GM18870 (cell line): ENCODE data around the gene MCC.

ENCODE experiments used
- ATAC-seq: cut with Tn5 transposase; IDR thresholded peaks from one replicate; pipeline ENCODE4 v1.9.1; 2021; ENCODE audit warnings: moderate library complexity; ENCODE audit not compliant: unreplicated experiment

MCC gene

DNA sequence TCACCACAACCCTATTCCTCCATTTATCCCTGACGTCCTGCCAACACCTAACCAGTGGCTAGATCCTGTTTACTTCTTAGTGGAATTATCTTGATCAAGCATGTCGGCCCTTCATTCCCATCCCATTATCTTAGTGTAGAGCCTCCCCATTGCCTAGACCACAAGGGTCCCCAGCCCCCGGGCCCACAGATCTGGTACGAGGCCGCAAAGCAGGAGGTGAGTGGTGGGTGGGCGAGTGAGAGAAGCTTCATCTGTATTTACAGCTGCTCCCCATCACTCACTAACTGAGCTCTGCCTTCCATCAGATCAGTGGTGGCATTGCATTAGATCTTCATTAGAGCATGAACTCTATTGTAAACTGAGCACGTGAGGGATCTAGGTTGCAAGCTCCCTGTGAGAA is 236.2 kb downstream of the MCC start:
- ATAC-seq, result no peak

DNA sequence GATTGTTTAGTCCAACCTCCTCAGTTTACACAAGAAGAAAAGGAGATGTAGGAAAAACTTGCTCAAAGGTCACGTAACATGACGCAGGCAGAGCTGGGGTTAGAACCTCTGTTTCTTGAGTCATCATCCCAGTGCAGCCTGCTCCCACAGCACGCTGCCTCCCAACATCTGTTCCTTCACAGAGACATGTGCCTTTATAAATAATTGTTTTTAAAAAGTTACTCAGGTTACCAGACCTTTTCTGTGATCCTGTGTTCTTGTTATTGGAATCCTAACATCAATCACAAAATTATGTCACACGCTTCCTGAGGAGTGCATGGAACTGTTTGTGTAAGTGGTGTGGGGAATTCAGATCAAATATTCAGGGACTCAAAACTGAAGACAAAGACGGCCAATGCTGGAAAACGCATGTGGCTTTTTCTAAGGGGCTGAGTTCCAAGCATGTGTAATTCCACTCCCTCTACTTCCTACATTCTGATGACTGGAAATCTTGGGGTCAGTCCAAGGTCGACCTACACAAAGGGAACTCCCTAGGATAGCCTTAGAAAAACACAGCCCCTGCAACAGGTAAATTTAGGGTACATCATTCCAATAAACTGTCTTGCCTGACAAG is 237.8 kb downstream of the MCC start:
- ATAC-seq, result no peak

DNA sequence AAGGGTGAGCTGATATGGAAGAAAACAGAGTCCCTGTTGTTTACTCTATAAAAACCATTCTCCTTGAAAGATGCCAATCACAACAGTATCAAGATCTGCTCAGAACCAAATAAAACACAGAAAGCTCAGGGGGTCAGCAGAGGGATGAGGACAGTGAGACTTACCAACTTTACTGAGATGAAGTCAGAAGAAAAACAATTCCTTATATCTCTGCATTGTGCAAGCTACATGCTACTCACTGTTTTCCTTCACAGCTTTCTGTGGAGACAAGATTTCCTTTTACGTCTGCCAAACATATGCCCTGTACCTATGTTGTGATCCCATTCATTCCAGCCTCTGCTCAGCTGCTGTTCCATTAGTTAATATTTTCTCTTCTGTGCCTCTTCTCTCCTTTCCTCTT is 239.0 kb downstream of the MCC start:
- ATAC-seq, result no peak

DNA sequence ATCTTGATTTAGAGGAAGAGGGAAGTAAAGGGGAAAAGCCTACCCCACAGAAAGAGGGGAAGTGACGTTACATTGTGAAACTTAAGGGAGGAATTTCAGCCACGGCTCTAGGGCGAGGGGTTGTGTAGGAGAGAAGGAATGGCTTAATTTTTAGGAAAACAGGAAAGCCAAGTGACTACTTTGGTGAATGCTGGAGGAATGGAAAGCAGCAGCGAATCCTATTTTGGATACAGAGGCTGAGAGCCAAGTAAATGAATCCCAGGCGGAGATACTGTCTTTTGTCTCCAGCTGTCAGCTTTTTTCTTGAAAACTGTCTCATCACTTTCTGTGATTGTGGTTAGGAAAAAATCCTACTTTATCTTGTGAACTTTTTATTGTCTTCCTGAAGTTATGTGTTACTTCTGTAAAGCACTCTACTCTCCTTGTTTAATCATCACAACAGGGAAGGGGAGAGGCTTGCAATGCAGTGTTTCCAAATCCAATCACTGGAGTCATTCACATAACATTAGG is 241.8 kb downstream of the MCC start:
- ATAC-seq, result no peak

DNA sequence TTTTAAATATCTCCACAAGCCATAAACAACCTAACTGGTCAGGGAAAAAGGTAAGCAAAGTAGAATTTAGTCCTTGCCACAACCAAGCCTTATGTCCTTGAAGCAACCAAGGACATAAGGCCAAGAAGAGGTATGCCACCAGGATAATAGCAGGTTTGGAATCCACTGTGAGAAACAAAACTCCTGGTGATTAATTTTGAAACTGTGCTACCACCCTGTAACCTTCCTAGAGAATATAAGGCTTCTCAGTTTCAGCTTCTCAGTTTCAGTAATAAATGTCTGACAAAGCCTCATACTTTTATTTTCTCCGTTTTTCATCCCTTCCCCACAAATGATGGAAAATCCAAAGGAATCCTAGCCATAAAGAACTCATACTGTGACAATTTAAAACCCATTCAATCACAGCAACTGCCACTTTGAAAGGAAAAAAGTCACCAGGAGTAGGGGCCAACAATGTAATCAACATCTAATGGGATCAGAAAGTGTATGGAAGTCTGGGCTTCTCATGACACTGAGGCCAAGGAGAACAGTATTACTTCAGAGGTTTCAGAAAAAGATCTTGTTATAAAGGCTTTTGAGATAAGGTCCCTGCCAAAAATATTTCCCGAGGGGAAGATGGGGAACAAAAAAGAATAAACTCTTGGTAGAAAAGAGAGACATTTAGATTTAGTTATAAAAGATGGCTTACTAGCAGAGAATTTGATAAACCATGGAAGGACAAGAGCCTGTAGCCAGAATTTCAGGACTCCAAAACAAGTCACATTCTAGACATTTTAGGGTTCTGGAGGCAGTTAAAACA is 242.6 kb downstream of the MCC start:
- ATAC-seq, result peak; percentile 67

DNA sequence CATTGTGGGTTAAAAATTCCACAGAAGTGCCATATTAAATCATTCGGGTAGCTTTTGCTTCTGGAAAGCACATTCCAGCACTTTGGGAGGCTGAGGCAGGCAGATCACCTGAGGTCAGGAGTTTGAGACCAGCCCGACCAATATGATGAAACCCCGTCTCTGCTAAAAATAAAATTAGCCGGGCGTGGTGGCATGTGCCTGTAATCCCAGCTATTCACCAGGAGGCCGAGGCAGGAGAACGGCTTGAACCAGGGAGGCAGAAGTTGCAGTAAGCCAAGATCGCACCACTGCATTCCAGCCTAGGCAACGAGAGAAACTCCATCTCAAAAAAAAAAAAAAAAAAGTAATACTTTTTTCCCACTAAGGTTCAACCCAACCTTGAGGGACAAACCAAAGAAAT is 243.3 kb downstream of the MCC start:
- ATAC-seq, result no peak

DNA sequence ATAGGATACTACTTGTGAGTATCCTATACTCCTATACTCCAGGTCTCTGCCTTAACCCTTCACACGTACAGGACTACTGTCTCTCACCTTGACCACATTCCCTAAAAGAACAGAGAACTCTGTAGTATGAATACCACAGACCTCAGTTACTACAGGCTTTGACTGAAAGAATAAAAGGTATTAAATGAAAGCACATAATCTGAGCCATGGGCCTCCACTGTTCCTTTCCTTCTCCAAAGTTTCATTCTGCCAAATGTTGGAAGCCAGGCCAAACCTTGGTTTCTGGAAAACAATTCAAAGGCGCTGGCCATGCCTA is 244.9 kb downstream of the MCC start:
- no peak for ATAC-seq

DNA sequence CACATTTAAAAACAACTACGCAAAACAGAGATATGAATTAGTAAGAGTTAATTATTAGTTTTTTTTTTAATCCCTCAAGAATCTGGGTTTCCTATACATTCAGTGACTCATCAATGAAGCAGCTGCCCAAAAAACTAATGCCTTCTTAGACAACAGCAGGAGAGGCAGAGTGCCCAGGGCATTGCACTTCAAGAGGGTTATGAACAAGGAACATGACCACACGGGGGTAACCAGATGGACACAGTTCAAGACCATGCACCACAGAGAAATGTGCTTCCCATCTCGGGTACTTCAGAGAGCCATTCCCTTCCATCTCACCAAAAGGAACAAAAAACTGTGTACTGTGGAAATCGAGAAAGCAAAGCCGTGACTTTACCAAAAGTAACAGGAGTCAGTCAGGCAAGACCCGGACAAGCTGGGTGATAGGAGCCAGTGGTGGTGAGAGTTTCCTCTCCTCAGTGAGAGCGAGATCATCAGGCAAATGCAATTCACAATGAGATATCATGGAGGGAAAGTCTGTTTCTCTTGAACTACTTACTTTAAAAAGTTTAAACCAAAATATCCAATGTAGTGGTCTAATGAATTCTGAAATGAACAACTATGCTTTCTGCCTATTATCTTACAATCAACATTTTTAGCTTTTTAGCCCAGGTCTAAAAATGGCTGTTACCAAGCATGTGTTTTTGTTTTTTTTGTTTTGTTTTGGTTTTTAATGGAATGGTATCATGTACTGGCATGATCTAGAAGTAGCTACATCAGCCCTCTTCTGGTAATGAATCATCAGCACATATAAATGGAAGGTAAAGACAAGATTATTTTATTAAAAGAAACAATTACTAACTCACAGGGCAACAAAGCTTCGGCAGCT is 245.5 kb downstream of the MCC start:
- no peak for ATAC-seq

DNA sequence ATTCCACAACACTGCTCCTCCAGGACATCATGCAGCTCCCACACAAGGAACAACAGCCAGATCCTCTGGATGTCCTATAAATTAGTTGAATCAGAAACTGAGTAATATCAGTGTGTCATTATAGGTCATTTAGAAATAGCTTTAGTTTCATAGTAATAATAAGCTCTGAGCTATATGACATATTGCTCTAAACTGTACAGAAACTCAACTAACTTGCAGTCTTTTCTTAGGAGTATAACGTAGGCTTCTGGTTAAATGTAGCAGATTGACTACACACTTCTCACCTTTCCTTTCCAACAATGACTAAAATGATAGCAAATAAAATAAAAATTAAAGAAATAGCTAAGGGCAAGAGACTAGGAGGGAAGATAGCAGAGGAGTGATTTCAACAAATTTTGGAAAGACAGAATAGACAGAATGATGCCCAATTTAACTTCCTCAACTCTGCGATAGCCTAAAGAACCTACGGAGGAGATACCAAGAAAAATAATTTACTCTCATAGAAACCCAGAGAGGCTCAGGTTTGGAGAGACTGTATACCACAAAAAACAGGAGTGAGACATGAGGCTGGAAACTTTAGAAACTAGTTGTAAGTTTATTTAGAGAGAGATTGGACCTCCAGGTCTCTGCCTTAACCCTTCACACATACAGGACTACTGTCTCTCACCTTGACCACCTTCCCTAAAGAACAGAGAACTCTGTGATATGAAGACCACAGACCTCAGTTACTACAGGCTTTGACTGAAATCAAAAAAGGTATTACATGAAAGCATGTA is 247.1 kb downstream of the MCC start:
- ATAC-seq, result no peak

DNA sequence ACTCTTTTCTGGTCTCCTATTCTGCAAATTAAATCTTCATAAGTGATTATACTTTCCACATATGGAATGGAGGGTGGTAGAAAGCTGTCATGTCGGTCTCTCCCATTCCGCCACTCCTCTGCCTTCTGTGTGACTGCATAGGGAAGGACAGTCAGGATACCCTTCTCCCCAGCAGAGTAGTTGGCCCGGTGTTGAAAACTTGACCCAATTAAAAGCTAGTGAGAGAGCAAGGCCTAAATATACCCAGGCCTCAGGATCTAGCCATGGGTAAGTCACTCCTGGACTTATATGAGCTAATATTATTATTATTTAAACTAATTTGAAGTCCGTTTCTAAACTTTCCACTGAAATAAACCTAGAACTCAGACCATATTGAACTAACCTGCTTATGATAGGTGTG is 248.2 kb downstream of the MCC start:
- no peak for ATAC-seq

DNA sequence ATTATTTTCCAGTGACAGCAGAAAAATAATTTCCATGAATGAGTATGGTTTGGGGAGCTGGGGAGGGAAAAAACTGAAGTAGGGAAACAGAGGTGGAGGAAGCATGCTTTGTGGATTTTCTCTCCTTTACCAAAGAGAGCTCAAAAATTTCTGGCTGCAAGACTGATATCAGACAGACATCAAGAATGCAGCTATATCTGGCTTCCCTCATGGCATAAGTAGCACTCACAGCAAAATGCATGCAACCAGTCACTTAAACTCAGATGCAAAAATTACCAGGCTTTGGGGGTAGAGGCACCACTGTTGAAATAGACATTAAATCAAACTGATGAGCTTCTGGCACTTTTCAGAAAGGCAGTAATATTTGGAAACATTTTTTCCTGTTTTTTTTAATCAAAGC is 250.4 kb downstream of the MCC start:
- no peak for ATAC-seq

DNA sequence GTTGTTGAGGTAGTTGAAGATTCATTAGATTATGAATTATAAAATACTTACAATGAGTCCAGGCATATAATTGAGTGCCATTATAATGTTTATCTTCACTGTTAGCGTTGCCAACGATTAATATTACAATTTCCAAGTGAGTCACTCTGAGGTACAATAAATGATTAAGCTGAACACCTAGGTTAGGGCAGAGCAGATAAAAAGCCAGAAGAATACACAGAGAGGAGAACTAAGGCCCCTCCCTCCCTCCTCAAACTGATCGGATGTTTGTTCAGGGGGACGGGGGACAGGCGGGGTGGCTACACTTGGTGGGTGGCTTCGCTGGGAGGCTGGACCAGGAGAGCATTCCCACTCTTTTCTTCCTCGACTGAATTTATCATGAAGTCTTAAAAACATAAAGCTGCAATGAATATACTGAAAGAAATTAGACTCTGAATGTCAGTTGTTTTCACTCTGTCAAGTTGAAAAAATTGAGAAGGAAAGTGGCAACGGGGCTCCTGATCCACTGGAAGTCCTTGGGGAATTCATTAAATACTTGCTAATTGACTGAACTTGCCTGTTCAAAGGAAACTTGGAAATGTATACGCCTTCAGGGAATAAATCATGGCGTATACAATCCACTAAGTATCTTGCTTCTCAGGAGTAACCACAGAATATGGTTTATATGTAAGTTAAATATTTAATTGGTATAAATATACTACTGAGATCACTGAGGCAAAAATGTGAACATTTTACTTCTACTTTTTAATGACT is 251.5 kb downstream of the MCC start:
- no peak for ATAC-seq

DNA sequence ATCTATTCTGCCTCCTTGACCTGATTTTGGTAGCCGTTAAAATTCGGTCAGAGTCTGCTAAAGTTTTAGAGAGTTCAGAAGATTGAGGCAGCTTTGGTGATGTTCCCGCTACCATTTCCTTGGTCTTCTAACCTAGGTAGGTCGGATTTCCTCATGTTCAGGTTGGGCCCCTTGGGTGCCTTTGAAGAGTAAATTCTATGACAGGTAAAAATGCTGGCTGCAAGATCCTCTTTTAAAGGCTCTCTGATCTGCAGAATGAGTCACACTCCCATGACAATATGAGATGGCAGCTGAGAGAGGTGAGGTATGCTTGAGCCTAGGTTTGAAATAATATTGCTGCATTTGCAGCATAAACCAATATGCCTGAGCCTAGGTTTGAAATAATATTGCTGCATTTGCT is 252.4 kb downstream of the MCC start:
- ATAC-seq, result no peak

DNA sequence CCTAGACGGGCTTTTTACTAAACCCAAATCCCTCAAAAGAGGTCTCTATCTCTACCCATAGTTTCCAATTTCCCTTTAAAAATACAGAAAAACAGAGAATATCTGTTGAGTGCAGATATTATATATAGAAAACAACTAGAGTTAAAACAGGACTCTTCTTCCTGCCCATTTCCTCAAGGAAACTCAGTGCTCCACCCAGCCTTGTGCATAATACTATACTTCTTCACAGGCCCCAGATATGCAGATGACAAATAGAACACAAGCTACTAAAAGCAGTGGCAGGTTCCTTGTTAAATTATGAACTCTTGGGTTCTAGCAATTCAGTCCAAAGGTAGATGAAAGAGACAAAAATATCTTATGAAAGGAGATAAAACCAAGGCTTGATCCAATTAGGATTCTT is 253.7 kb downstream of the MCC start:
- ATAC-seq, result no peak

DNA sequence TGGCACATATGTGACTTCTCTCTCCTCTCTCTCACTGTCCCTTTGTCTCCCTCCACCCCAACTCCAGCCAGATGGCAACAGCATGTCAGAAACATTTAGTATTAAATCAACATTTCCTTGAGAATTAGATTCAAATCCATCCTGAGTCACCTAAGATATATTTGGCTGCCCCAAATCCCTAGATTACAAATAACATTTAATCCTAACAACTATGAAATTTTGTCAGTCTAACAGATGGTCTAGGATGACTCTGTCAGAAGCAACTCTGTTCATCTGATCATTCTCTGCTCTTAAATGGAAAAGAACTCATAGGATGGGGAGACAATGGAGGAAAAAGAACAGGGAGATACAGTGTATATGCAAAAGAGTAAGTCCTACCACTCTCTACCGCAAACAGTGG is 254.6 kb downstream of the MCC start:
- no peak for ATAC-seq

DNA sequence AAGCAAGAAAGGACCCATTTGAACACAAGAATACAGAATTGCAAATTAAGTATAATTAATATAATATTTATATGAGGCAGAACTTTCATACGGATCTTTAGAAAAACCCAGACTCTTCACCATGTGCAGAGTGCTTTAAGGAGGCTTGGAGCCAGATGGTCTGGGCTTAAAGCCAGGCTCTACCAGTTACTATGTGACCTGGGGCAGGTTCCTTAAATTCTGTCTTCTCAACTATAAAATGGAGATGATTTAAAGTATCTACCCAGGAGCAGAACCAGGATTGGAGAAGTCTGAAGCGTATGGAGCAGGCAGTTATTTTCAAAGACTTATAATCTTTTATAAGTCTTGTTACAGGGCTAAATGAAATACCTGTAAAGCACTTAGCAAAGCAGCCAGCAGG is 255.6 kb downstream of the MCC start:
- ATAC-seq, result no peak

DNA sequence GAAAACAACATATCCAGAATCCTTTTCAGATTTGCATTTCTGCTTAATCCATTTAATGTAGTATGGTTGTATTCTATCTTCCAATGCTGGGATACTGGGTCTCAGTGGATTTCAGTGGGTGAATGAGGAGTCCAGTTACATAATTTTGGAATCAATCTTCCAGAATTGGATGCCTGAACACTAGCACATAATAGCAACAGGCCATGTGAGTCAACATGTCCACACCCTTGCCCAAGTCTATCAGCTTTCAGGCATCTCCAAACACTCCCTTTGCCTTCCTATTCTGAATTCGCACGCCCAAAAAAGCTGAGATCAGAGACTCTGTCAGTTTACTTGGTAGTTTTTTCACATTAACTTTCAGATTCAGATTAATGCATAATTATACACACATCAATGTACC is 256.0 kb downstream of the MCC start:
- no peak for ATAC-seq

DNA sequence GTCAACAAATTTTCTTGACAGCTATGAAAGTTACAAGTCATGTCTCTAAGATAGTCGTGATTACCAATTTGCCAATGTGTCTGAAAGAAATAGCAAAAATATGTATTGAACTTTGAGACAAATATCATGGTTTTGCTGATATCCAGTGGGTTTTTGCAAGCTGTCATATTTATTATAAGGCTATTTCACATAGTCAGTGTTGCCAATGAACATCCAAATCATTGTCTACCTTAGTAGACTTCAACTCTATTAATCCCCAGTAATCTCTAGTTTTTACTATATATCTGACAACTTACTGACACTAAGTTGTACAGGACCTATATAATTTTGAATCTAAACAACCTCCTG is 256.6 kb downstream of the MCC start:
- no peak for ATAC-seq

DNA sequence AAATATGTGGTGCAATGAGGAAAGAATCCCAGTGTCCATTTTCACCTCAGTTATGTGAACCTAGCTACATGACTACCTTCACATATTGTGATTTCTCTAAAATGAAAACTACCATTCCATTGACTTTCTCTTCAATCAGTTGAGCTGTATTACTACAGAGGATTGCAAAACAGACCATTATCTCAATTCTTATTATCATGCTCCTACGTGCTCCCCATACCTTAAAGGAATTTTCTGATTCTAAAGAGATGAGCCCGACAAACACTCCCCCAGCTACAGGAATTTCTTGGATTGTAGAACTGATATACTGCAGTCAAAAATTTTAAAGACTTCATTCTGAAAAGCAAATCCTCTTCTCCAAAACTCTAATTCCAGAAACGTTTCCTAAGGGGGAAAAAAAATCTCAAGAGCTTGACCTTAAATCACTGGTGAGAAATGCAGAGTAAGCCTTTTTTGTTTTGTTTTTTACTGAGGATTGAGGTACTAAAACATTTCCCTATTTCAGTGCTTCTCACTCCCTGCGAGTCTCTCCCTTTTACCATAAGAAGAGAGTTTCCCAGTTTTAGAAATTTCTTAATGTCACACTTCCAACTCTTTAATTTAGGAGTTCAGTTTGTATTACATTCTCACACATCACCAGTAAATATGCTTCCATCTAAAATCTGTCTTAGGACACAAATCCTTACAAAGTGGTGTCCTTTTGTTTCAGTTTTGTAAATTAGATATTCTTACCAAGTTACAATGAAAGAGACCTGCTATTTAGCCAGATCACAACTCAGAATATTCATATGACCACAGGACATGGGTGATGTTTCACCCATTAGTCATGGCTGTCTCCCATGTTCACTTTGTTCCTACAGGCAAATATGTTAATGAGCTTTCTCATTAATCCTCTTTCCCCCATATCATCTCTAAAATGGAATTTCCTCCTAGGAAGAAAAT is 257.3 kb downstream of the MCC start:
- no peak for ATAC-seq
